OCI-LY7 (cell line): ENCODE measurements around the gene TBC1D4. TPM values are rescaled to one million over a fixed set of nuclear protein-coding genes. Genes with fewer than 3 reads are reported as not detected.

Experiments
- BruUV-seq: library from RNA; stranded (reverse); fragments of 400-500 nt; replicated peaks from 2 replicates; lab custom pipeline; 2021; lab: Mats Ljungman, UMichigan
- CTCF ChIA-PET: fragments of 300-600 bp; sonication (Branson Sonifier 250); formaldehyde crosslinking; loops from one replicate; lab custom pipeline; 2022; ENCODE audit warnings: antibody characterized with exemption; ENCODE audit not compliant: unreplicated experiment; lab: Charles Lee
- POLR2A ChIA-PET: fragments of 300-600 bp; sonication (Branson Sonifier 250); formaldehyde crosslinking; loops from one replicate; lab custom pipeline; 2022; ENCODE audit warnings: antibody characterized with exemption; lab: Charles Lee
- DNase-seq: peaks from one replicate; pipeline ENCODE4 v3.0.0-alpha.2; 2015; ENCODE audit warnings: low spot score
- H2AFZ ChIP-seq: fragments of 200-600 bp; sonication (generic), shearing (Covaris generic); 2 replicates; pipeline ENCODE4 v1.6.1; 2014; ENCODE audit warnings: mild to moderate bottlenecking, antibody characterized with exemption, low read length, moderate library complexity
- H3K27ac ChIP-seq: fragments of 200-600 bp; sonication (generic); 2 replicates; pipeline ENCODE4 v1.5.1; 2014; ENCODE audit warnings: mixed run types, low read depth, mild to moderate bottlenecking, moderate library complexity, low read length, inconsistent platforms; ENCODE audit not compliant: poor library complexity, severe bottlenecking
- H3K36me3 ChIP-seq: fragments of 200-600 bp; sonication (generic); 2 replicates; pipeline ENCODE4 v1.6.1; 2014; ENCODE audit warnings: mild to moderate bottlenecking, antibody characterized with exemption, low read length, moderate library complexity, mixed read lengths; ENCODE audit not compliant: insufficient read depth
- H3K4me1 ChIP-seq: fragments of 200-600 bp; sonication (generic); 2 replicates; pipeline ENCODE4 v1.5.1; 2014; ENCODE audit warnings: mild to moderate bottlenecking, low read length; ENCODE audit not compliant: insufficient read depth, poor library complexity, severe bottlenecking
- H3K4me2 ChIP-seq: fragments of 200-600 bp; sonication (generic); 2 replicates; pipeline ENCODE4 v1.6.1; 2014; ENCODE audit warnings: mild to moderate bottlenecking, low read length
- H3K4me3 ChIP-seq: fragments of 200-600 bp; sonication (generic); 2 replicates; pipeline ENCODE4 v1.5.1; 2014; ENCODE audit warnings: mild to moderate bottlenecking, low read depth, low read length; ENCODE audit not compliant: poor library complexity, severe bottlenecking
- H3K79me2 ChIP-seq: fragments of 200-600 bp; sonication (generic); 2 replicates; pipeline ENCODE4 v1.6.1; 2016; ENCODE audit warnings: low read depth, mild to moderate bottlenecking, low read length, moderate library complexity, mixed read lengths; ENCODE audit not compliant: insufficient read depth
- H3K9me2 ChIP-seq: fragments of 200-600 bp; sonication (generic); 2 replicates; pipeline ENCODE4 v1.6.1; 2016; ENCODE audit warnings: mild to moderate bottlenecking, low read length, mixed read lengths; ENCODE audit not compliant: insufficient read depth
- H3K9me3 ChIP-seq: fragments of 200-600 bp; sonication (generic); 2 replicates; pipeline ENCODE4 v1.6.1; 2014; ENCODE audit warnings: mild to moderate bottlenecking, mixed run types, low read length, mixed read lengths
- H4K20me1 ChIP-seq: fragments of 200-600 bp; sonication (generic); 2 replicates; pipeline ENCODE4 v1.6.1; 2014; ENCODE audit warnings: mild to moderate bottlenecking, antibody characterized with exemption, low read length, moderate library complexity, mixed read lengths; ENCODE audit not compliant: insufficient read depth
- CTCF ChIP-seq: fragments of 200-600 bp; sonication (generic); conservative IDR thresholded peaks from 2 replicates; pipeline ENCODE4 v1.5.1; 2014; ENCODE audit warnings: mild to moderate bottlenecking, antibody characterized with exemption, low read length, moderate library complexity, mixed read lengths
- EZH2phosphoT487 ChIP-seq: fragments of 200-600 bp; sonication (generic); IDR thresholded peaks from 2 replicates; pipeline ENCODE4 v1.6.1; 2018; ENCODE audit warnings: low read depth, borderline replicate concordance, mild to moderate bottlenecking, mixed run types, antibody characterized with exemption, low read length, moderate library complexity, mixed read lengths
- intact Hi-C: fragments of 100-400 bp; cut with micrococcal nuclease; formaldehyde crosslinking; loops from one replicate; pipeline ENCODE4 v1.10.0; 2022; ENCODE audit not compliant: unreplicated experiment
- total RNA-seq, 2 experiments: library from RNA; depleted of rRNA in 1 of 2; stranded (reverse); fragments of >200 nt in 1 of 2; shearing (Covaris generic) in 1 of 2; gene quantifications; 2 replicates each; pipeline ENCODE4 v1.2.3, GENCODE V29; 2014 to 2022

TBC1D4 gene
- total RNA-seq, 2 experiments from 2014 or later: 21.7 to 24.3 TPM

GRCh38 chr13:75326173-75327134, 155.5 kb downstream of the TBC1D4 start:
- H3K79me2 ChIP-seq: no peaks in the 10 kb centered on the region
- H3K4me3 ChIP-seq: no peak overlapping the region
- H2AFZ ChIP-seq: no peak overlapping the region
- H3K9me2 ChIP-seq: no peaks in the 10 kb centered on the region
- ChIA-PET CTCF (no interaction called here), POLR2A (interaction anchor here (0.6 to 1.1 kb wide), 5 partner anchors 10 to 93 kb away, joined by 3 read pairs; no protein-coding TSS in a partner anchor)
- no peak for DNase-seq
- no TSS peak for BruUV-seq
- no peak overlapping the region for H3K4me2 ChIP-seq
- H3K36me3 ChIP-seq: peaks cover 15% of the 10 kb centered on the region; the same call in 1 of the 2 replicates
- no peaks in the 10 kb centered on the region for H3K4me1 ChIP-seq
- no peaks in the 10 kb centered on the region for H3K9me3 ChIP-seq
- no peak for TF ChIP-seq CTCF
- no peak for TF ChIP-seq EZH2phosphoT487
- no peaks in the 10 kb centered on the region for H4K20me1 ChIP-seq
- intact Hi-C loops: no loop called here
- no peak overlapping the region for H3K27ac ChIP-seq

- Histone ChIP-seq H3K4me1 (no peaks in the 10 kb centered on the region), H3K4me2 (no peak overlapping the region), H3K27ac (no peak overlapping the region), H3K9me3 (no peaks in the 10 kb centered on the region), H3K79me2 (no peaks in the 10 kb centered on the region), H3K9me2 (no peaks in the 10 kb centered on the region), H3K4me3 (no peak overlapping the region), H3K36me3 (peaks cover 15% of the 10 kb centered on the region; the same call in 1 of the 2 replicates), H4K20me1 (no peaks in the 10 kb centered on the region), H2AFZ (no peak overlapping the region)
- ChIA-PET POLR2A (no interaction called here), CTCF (no interaction called here)
- no peak for DNase-seq
- BruUV-seq: no TSS peak
- TF ChIP-seq CTCF (no peak), EZH2phosphoT487 (no peak)
- intact Hi-C loops: no loop called here
These were observed 156.3 kb downstream of the TBC1D4 start for GRCh38 chr13:75325711-75326110.
